Psoas muscle (tissue), 8 donors: ENCODE data around the gene HOXB2. TPM values are rescaled to one million over a fixed set of nuclear protein-coding genes. Genes with fewer than 3 reads are reported as not detected.

ENCODE experiments used
- ATAC-seq, 4 donors: fragments of 200-7000 bp; cut with Tn5 transposase; one replicate each; pipeline ENCODE4 v1.9.1; 2020; ENCODE audit warnings: moderate library complexity in 3 of 4, mild to moderate bottlenecking in 2 of 4
- DNase-seq, 2 donors: peaks; one replicate each; pipeline ENCODE4 v3.0.0-alpha.2; 2020
- H3K27ac ChIP-seq: fragments of 200-600 bp; one replicate; pipeline ENCODE4 v1.8.0; 2022
- H3K27me3 ChIP-seq, 3 donors: fragments of 200-600 bp in 1 of 3; one replicate each; pipeline versions ENCODE4 v1.6.1 to v1.8.0; 2013 to 2022; ENCODE audit warnings: low read length in 2 of 3, mild to moderate bottlenecking in 2 of 3, moderate library complexity in 1 of 3; ENCODE audit not compliant: insufficient read depth in 3 of 3
- H3K36me3 ChIP-seq, 2 donors: fragments of 200-600 bp in 1 of 2; one replicate each; pipeline versions ENCODE4 v1.6.1 to v1.8.0; 2013 to 2022; ENCODE audit warnings: low read depth in 1 of 2, mild to moderate bottlenecking in 1 of 2, moderate library complexity in 1 of 2; ENCODE audit not compliant: insufficient read depth in 1 of 2
- H3K4me1 ChIP-seq: fragments of 200-600 bp; one replicate; pipeline ENCODE4 v1.8.0; 2022
- H3K4me3 ChIP-seq: fragments of 200-600 bp; one replicate; pipeline ENCODE4 v1.8.0; 2022; ENCODE audit warnings: mild to moderate bottlenecking
- H3K9me3 ChIP-seq: fragments of 200-600 bp; one replicate; pipeline ENCODE4 v1.8.0; 2022
- WGBS, 3 donors: extraction: QIAGEN DNeasy Blood & Tissue Kit; methylation state at CpG; one replicate each; pipeline versions ENCODE4 v1.1.6 to v1.1.7; 2013; 5-methylcytosine and 5-hydroxymethylcytosine counted together
- intact Hi-C, 2 donors: fragments of 100-400 bp; cut with DNase I; formaldehyde crosslinking; loops; one replicate each; pipeline versions ENCODE4 v1.11.0 to v1.14.2; 2022
- polyA plus RNA-seq, 3 donors: library from polyadenylated mRNA; stranded (reverse); fragments of 200-250 nt; gene quantifications; one replicate each; pipeline ENCODE4 v1.2.3, GENCODE V29; 2013
- total RNA-seq, 4 donors: library from RNA; stranded (reverse); fragmentation: NEBNext Ultra II Directional in 2 of 4; extraction: Animal tissue kit (Norgen Biotek cat#: 25700) in 2 of 4; gene quantifications; one replicate each; pipeline versions ENCODE4 v1.2.1 to v1.2.4, GENCODE V29; 2021 to 2023
- TF ChIP-seq, protein P1 (sequence below): fragments of 200-600 bp; IDR thresholded peaks from one replicate; pipeline ENCODE4 v1.8.0; 2022; ENCODE audit warnings: antibody characterized with exemption
- donor health status: healthy with polysubstance abuse.
- donor health status: DM: no; HTN: no; CAD: no; lungs with moderate emphysema.
- donor health status: Bipolar disorder and iron deficiency.
- donor health status: healthy.
- donor health status: DM: yes; HTN: yes; CAD: no.
- donor health status: DM: no; HTN: no; CAD: no.
- donor health status: DM: no; HTN: no; CAD: no.
- donor health status: DM: yes; HTN: yes; CAD: no.

Gene HOXB2
- total and polyA plus RNA-seq, 7 donors: 3.1 to 12.9 (median 5.0) TPM

DNA sequence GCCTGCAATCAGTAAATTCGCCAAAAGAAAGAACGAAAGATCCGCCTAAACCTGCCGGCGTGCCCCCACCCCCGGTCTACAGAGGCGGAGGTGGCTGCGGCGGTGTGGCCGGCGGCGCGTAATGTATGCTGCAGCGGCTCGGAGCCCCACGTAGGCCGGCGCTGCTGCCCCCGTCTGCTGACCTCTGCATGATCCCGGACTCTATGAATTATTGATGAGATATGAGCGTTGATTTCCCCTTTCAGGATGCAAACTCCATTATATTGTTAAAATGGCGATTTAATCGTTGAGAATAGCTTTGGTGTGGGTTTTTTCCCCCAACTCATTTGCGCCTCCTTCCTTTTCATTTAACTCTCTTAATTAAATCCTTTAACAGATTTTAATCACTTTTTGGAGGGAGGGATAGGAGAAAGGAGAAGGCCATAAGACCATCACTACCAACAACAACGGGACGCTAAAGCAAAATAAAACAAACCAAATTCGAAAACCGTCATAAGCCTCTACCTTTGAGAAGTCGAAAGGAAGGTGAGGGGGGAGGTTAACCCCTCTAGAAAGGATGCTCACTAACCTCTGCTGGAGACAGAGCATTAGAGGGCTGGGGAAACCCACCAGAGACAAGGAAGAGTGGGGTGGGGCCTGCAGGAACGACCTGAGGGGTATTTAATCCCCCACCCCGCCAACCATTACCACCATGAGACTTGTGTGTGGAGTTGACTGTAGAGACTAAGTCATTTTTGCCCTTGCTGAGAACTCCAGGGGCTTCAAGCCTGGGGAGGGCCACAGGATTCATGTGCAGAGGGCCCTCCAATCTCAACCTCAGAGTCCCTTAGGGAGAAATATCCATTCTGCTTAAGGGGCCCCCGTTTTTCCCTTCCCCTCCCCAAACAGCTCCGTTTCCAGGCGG is 41.7 kb upstream of the HOXB2 start:
- TF ChIP-seq, protein P1, sequence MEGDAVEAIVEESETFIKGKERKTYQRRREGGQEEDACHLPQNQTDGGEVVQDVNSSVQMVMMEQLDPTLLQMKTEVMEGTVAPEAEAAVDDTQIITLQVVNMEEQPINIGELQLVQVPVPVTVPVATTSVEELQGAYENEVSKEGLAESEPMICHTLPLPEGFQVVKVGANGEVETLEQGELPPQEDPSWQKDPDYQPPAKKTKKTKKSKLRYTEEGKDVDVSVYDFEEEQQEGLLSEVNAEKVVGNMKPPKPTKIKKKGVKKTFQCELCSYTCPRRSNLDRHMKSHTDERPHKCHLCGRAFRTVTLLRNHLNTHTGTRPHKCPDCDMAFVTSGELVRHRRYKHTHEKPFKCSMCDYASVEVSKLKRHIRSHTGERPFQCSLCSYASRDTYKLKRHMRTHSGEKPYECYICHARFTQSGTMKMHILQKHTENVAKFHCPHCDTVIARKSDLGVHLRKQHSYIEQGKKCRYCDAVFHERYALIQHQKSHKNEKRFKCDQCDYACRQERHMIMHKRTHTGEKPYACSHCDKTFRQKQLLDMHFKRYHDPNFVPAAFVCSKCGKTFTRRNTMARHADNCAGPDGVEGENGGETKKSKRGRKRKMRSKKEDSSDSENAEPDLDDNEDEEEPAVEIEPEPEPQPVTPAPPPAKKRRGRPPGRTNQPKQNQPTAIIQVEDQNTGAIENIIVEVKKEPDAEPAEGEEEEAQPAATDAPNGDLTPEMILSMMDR: no peak
- H3K4me1 ChIP-seq: peaks cover 9% of the 10 kb centered on the region
- DNase-seq: no peak
- no peak for ATAC-seq
- H3K4me3 ChIP-seq: peak overlapping the region; percentile 78
- peak overlapping the region; percentile 61 for H3K27ac ChIP-seq
- H3K36me3 ChIP-seq: no peaks in the 10 kb centered on the region
- H3K9me3 ChIP-seq: no peaks in the 10 kb centered on the region
- intact Hi-C loops: no loop called here
- H3K27me3 ChIP-seq: peaks cover 0 to 86% (median 40%) of the 10 kb centered on the region in 3 donors
- 27 to 46% (median 33%) methylated on average over 34 of the region's 34 CpGs for WGBS, 3 donors

DNA sequence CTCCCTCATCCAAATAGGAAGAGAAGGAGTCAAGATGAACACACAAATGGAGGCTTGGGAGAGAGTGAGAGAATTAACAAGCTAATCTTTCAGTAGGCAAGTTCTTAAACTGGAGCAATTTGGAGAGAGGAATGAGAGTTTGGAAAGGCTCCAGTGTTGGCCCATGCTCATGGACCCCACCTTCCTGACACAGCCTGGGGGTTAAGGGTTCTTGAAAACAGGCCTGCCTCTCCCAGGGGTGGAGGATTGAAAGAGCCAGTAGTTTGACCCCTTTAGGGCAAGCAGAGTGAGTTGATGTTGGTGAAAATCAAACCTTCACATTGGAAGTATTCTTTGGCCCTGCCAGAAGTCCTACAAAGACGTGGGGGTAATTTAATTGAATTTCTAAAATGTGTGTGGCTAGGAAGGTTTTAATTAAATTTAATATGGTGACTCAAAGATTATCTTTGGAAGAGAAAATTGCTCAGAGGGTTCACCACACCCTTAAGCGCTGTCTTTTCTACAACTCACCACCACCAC is 39.4 kb upstream of the HOXB2 start:
- H3K4me3 ChIP-seq: no peak overlapping the region

DNA sequence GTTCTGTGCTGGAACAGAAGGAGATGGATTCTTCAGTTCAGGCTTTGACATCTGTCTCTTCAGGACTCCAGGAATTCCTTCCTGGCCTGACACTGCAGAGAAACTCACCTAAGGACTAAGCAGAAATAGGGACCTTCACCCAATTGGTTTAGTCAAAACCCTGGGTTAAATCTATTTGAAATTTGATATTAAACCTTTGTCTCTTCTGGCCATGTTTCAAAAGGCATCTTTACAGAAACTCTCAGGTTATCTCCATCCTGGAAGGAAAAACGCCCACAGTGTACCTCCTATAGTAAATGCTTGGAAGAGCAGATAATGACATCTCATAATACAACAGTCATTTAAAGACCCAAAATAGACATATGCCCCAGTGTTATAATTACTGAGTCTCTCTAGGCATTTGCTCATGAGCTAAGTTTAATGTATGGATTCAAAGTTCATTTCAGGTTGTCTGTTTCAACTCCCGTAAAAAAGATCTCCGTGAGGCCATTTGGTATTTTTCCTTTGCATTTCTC is 38.9 kb upstream of the HOXB2 start:
- 87 to 92% (median 88%) methylated on average over 3 of the region's 3 CpGs for WGBS, 3 donors
- Histone ChIP-seq H3K4me3 (no peak overlapping the region), H3K4me1 (peaks cover 9% of the 10 kb centered on the region), H3K27ac (no peak overlapping the region), H3K9me3 (no peaks in the 10 kb centered on the region), H3K36me3 (no peaks in the 10 kb centered on the region), H3K27me3 (peaks cover 0 to 90% (median 33%) of the 10 kb centered on the region in 3 donors)
- ATAC-seq (no peak), DNase-seq (no peak)
- intact Hi-C loops: no loop called here
- TF ChIP-seq, protein P1: no peak

More for the DNA sequence above, 39.4 kb upstream of the HOXB2 start:
- Histone ChIP-seq H3K27ac (no peak overlapping the region), H3K4me1 (peaks cover 9% of the 10 kb centered on the region), H3K27me3 (peaks cover 0 to 88% (median 35%) of the 10 kb centered on the region in 3 donors), H3K36me3 (no peaks in the 10 kb centered on the region), H3K9me3 (no peaks in the 10 kb centered on the region)
- DNase-seq (no peak), ATAC-seq (no peak)
- intact Hi-C loops: no loop called here
- TF ChIP-seq, protein P1: no peak
- WGBS, 3 donors: 40 to 58% (median 43%) methylated on average over 2 of the region's 2 CpGs

DNA sequence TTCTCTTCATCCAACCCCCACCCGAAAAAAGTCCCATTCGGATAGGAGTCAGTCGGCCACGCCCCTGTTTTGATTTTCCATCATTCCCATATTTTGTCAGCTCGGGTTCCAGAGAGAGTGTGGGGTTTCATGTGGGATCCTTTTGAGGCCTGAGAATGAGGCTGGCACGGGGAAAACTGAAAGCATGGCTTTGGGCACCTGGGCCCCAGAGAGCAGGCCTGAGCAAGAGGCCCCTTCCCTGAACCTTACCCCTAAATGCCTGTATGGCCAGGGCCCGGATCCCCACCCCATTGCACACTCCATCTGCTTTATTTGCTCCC is 37.8 kb upstream of the HOXB2 start:
- WGBS, 3 donors: 49 to 66% (median 63%) methylated on average over 7 of the region's 7 CpGs
- H3K4me3 ChIP-seq: peak overlapping the region; percentile 61
- H3K4me1 ChIP-seq: peaks cover 9% of the 10 kb centered on the region
- TF ChIP-seq, protein P1: no peak
- H3K36me3 ChIP-seq: no peaks in the 10 kb centered on the region
- ATAC-seq: no peak
- peak overlapping the region; percentile 72 for H3K27ac ChIP-seq
- H3K9me3 ChIP-seq: no peaks in the 10 kb centered on the region
- DNase-seq: no peak
- intact Hi-C loops: no loop called here
- H3K27me3 ChIP-seq: peaks cover 0 to 93% (median 33%) of the 10 kb centered on the region in 3 donors
